Measurements from ENCODE around the gene TFF3. TPM values are rescaled to one million over a fixed set of nuclear protein-coding genes. Genes with fewer than 3 reads are reported as not detected.

TFF3 gene
- total RNA-seq, 2 donors from 2014 or later, result 6.3 to 16.3 TPM

GRCh38 chr21:42287193-42288083 lies 27.8 kb downstream of the TFF3 start:
- ATAC-seq, result no peak
- TF ChIP-seq, protein P1, sequence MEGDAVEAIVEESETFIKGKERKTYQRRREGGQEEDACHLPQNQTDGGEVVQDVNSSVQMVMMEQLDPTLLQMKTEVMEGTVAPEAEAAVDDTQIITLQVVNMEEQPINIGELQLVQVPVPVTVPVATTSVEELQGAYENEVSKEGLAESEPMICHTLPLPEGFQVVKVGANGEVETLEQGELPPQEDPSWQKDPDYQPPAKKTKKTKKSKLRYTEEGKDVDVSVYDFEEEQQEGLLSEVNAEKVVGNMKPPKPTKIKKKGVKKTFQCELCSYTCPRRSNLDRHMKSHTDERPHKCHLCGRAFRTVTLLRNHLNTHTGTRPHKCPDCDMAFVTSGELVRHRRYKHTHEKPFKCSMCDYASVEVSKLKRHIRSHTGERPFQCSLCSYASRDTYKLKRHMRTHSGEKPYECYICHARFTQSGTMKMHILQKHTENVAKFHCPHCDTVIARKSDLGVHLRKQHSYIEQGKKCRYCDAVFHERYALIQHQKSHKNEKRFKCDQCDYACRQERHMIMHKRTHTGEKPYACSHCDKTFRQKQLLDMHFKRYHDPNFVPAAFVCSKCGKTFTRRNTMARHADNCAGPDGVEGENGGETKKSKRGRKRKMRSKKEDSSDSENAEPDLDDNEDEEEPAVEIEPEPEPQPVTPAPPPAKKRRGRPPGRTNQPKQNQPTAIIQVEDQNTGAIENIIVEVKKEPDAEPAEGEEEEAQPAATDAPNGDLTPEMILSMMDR (IDR thresholded peaks at IDR 0.05), result no peak
- Histone ChIP-seq H3K4me1 (no peaks in the 10 kb centered on the region), H3K36me3 (replicated peaks in 1 of 2; ENCODE audit: insufficient read depth in 1 of 2, low read depth in 2 of 2) (no peaks in the 10 kb centered on the region), H3K27ac (no peak overlapping the region), H3K9me3 (no peaks in the 10 kb centered on the region), H3K4me3 (no peak overlapping the region), H3K27me3 (no peaks in the 10 kb centered on the region)
- 76 to 84% methylated on average over 32 to 36 of the region's 36 CpGs for WGBS, 2 donors
- intact Hi-C loops (cut with DNase I), result no loop called here
- no peak for DNase-seq

DNA sequence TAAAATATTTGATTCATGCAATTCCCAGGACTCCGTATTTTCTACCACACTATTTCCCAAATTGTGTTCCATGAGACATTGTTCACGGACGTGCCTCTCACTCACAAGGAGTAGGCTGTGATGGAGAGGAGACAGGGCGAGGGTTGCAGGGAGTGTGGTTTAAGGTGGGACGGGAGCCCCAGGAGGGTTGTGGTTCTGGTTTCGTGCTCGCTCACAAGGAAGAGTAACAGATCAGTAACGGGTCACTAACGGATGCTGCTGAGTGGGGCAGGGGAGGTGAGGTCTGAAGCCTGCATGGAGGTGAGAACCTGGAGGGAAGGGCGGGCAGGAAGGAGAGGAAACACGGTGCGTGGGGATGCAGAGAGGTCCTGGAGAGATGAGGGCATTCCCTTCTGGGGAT lies 28.8 kb downstream of the TFF3 start:
- Histone ChIP-seq H3K4me3 (no peak overlapping the region), H3K36me3 (replicated peaks in 1 of 2; ENCODE audit: insufficient read depth in 1 of 2, low read depth in 2 of 2) (no peaks in the 10 kb centered on the region), H3K4me1 (no peaks in the 10 kb centered on the region), H3K27me3 (no peaks in the 10 kb centered on the region), H3K27ac (no peak overlapping the region), H3K9me3 (no peaks in the 10 kb centered on the region)
- 77 to 80% methylated on average over 12 of the region's 12 CpGs for WGBS, 2 donors
- intact Hi-C loops (cut with DNase I), result no loop called here
- no peak for DNase-seq
- ATAC-seq, result no peak
- TF ChIP-seq, protein P1 (IDR thresholded peaks at IDR 0.05), result no peak
- TF ChIP-seq POLR2A (IDR thresholded peaks at IDR 0.05), result no peak

DNA sequence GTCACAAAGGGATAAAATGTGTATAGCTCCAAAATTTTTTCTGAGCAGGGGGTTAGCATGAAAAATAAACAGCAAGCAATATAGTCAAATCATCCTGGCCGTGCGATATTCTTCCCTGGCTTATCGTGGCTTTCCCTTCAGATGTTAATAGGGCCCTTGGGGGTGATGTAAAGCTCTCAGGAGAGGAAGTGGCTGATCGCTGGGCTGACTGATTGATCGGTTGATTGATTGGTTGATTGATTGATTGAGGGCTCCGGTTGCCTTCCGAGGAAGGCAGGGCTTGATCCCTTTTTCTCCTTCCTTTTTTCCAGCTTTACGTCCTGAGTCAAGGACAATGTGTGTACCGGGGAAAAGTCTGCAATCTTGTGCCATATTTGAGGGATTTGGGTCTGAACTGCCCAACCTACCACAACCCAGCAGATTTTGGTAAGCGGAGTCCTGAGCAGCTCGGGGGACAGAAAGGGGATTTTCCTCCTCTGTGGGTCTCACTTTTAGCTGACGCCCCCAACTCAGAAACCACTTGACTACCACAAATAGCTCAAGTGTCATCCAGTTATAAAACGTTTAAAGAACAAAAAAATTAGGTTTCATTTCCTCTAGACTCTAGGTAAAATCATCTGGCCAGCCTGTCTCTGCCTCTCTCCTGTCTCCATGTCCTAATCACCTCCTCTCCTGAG lies 29.5 kb downstream of the TFF3 start:
- H3K4me3 ChIP-seq, result no peak overlapping the region
- no peaks in the 10 kb centered on the region for H3K36me3 ChIP-seq (replicated peaks in 1 of 2; ENCODE audit: insufficient read depth in 1 of 2, low read depth in 2 of 2)
- intact Hi-C loops (cut with DNase I), result no loop called here
- 76 to 83% methylated on average over 13 of the region's 13 CpGs for WGBS, 2 donors
- ATAC-seq (no peak), DNase-seq (no peak)
- H3K4me1 ChIP-seq, result no peaks in the 10 kb centered on the region
- H3K9me3 ChIP-seq, result no peaks in the 10 kb centered on the region
- TF ChIP-seq POLR2A (IDR thresholded peaks at IDR 0.05), result no peak
- TF ChIP-seq, protein P1 (IDR thresholded peaks at IDR 0.05), result no peak
- H3K27ac ChIP-seq, result no peak overlapping the region
- H3K27me3 ChIP-seq, result no peaks in the 10 kb centered on the region

GRCh38 chr21:42282715-42283114 lies 32.5 kb downstream of the TFF3 start:
- Histone ChIP-seq H3K4me3 (no peak overlapping the region), H3K36me3 (replicated peaks in 1 of 2; ENCODE audit: insufficient read depth in 1 of 2, low read depth in 2 of 2) (no peaks in the 10 kb centered on the region), H3K4me1 (no peaks in the 10 kb centered on the region), H3K27ac (no peak overlapping the region), H3K27me3 (no peaks in the 10 kb centered on the region), H3K9me3 (no peaks in the 10 kb centered on the region)
- ATAC-seq (no peak), DNase-seq (no peak)
- TF ChIP-seq, protein P1 (IDR thresholded peaks at IDR 0.05), result no peak
- TF ChIP-seq POLR2A (IDR thresholded peaks at IDR 0.05), result no peak
- WGBS, 2 donors, result 70 to 89% methylated on average over 11 to 12 of the region's 12 CpGs
- intact Hi-C loops (cut with DNase I), result no loop called here
